K562 (cell line): ENCODE results near the gene PSAP. TPM values are rescaled to one million over a fixed set of nuclear protein-coding genes. Genes with fewer than 3 reads are reported as not detected.
A peak's percentile ranks its signal among the peaks of the same experiment; 100 is the strongest.

Experiments used
- ATAC-seq: fragments of 200-7000 bp; cut with Tn5 transposase; 3 replicates; pipeline ENCODE4 v1.9.1; 2020; ENCODE audit warnings: moderate library complexity
- BruUV-seq: library from RNA; stranded (reverse); fragments of 400-500 nt; replicated peaks from 2 replicates; lab custom pipeline; 2021; lab: Mats Ljungman, UMichigan
- CTCF ChIA-PET: fragments of 300-600 bp; formaldehyde crosslinking; extraction: SDS; loops from one replicate; lab custom pipeline; 2021; ENCODE audit warnings: low intra/inter-chr PET ratio; lab: Yijun Ruan, JAX
- POLR2A ChIA-PET: fragments of 300-600, 350-650 bp; sonication (Branson Sonifier 250); formaldehyde crosslinking; extraction: SDS; loops from one replicate; lab custom pipeline; 2021; ENCODE audit warnings: antibody characterized with exemption, inconsistent platforms; lab: Yijun Ruan, JAX
- DNase-seq, 4 experiments: peaks; one replicate each; pipeline versions ENCODE4 v3.0.0 to v3.0.0-alpha.2; 2011 to 2018; ENCODE audit warnings: low spot score in 3 of 4, mixed read lengths in 3 of 4; ENCODE audit errors: extremely low read depth in 1 of 4
- FAIRE-seq: peaks from 2 replicates; lab custom pipeline; 2011; peaks lifted over from hg19 to GRCh38; lab: Jason Lieb, UNC
- H2AFZ ChIP-seq: 2 replicates; pipeline ENCODE4 v1.6.0; 2011; ENCODE audit warnings: low read depth, low read length, control low read depth, inconsistent platforms
- H3K27ac ChIP-seq: fragments of 200-600 bp; 3 replicates; pipeline ENCODE4 v1.8.0; 2011; ENCODE audit warnings: low read depth, mild to moderate bottlenecking, control low read depth, inconsistent platforms, low read length, moderate library complexity, mixed read lengths; ENCODE audit errors: extremely low read depth
- H3K27me3 ChIP-seq, 2 experiments: fragments of 300-600 bp in 1 of 2; 2 replicates in 1 of 2; 3 replicates in 1 of 2; pipeline versions ENCODE4 v1.6.0 to v1.8.0; 2011; ENCODE audit warnings: inconsistent platforms in 2 of 2, low read length in 2 of 2, mild to moderate bottlenecking in 1 of 2, mixed read lengths in 1 of 2, moderate library complexity in 1 of 2; ENCODE audit not compliant: control insufficient read depth in 2 of 2, insufficient read depth in 2 of 2
- H3K36me3 ChIP-seq: fragments of 300-600 bp; 3 replicates; pipeline ENCODE4 v1.8.0; 2011; ENCODE audit warnings: mild to moderate bottlenecking, low read length, inconsistent platforms; ENCODE audit not compliant: control insufficient read depth, insufficient read depth
- H3K4me1 ChIP-seq, 2 experiments: fragments of 200-600 bp in 1 of 2; replicated peaks in 1 of 2; 2 replicates in 1 of 2; 3 replicates in 1 of 2; pipeline versions ENCODE4 v1.5.1 to v1.8.0; 2011; ENCODE audit warnings: inconsistent platforms in 2 of 2, low read length in 2 of 2, mild to moderate bottlenecking in 1 of 2, mixed read lengths in 1 of 2, moderate library complexity in 1 of 2; ENCODE audit not compliant: control insufficient read depth in 2 of 2, insufficient read depth in 2 of 2
- H3K4me2 ChIP-seq: 2 replicates; pipeline ENCODE4 v1.6.1; 2011; ENCODE audit warnings: low read length, control low read depth, inconsistent platforms, mixed read lengths; ENCODE audit not compliant: insufficient read depth
- H3K4me3 ChIP-seq: fragments of 200-600 bp; sonication (generic), shearing (Covaris generic); 2 replicates; pipeline ENCODE4 v1.5.1; 2016; ENCODE audit warnings: control low read depth, inconsistent platforms
- H3K79me2 ChIP-seq: fragments of 200-600 bp; 3 replicates; pipeline ENCODE4 v1.8.0; 2011; ENCODE audit warnings: low read length, inconsistent platforms; ENCODE audit not compliant: control insufficient read depth, insufficient read depth
- H3K9ac ChIP-seq, 2 experiments: 2 replicates each; pipeline versions ENCODE4 v1.6.0 to v1.6.1; 2011; ENCODE audit warnings: low read depth in 2 of 2, low read length in 2 of 2, control low read depth in 1 of 2, inconsistent platforms in 1 of 2, mild to moderate bottlenecking in 1 of 2, mixed read lengths in 1 of 2; ENCODE audit not compliant: insufficient read depth in 1 of 2
- H3K9me1 ChIP-seq: one replicate; pipeline ENCODE4 v1.6.0; 2011; ENCODE audit warnings: inconsistent platforms, mild to moderate bottlenecking, low read length, moderate library complexity; ENCODE audit not compliant: control insufficient read depth, insufficient read depth
- H3K9me3 ChIP-seq: replicated peaks from 2 replicates; pipeline ENCODE4 v1.5.1; 2011; ENCODE audit warnings: low read depth, low read length, inconsistent platforms; ENCODE audit not compliant: control insufficient read depth, insufficient read depth
- H4K20me1 ChIP-seq: replicated peaks from 2 replicates; pipeline ENCODE4 v1.6.1; 2011; ENCODE audit warnings: low read length, inconsistent platforms, mixed read lengths; ENCODE audit not compliant: control insufficient read depth, insufficient read depth
- HMGN3 ChIP-seq: IDR thresholded peaks from 2 replicates; pipeline ENCODE4 v1.6.1; 2011; ENCODE audit warnings: borderline replicate concordance, low read depth, mild to moderate bottlenecking, mixed read lengths, low read length; ENCODE audit not compliant: insufficient read length; ENCODE audit errors: extremely low read depth
- POLR2G ChIP-seq: fragments of 200-400 bp; formaldehyde crosslinking; IDR thresholded peaks from 2 replicates; pipeline ENCODE4 v1.6.1; 2017; ENCODE audit warnings: low read depth, mild to moderate bottlenecking, antibody characterized with exemption, low read length, moderate library complexity
- WGBS: fragments of 100-300 bp; shearing (Covaris generic); methylation state at CpG from one replicate; pipeline ENCODE4 v1.1.6; 2016; ENCODE audit warnings: low coverage, mixed read lengths; ENCODE audit not compliant: insufficient coverage; ENCODE audit errors: missing lambda C conversion rate; 5-methylcytosine and 5-hydroxymethylcytosine counted together
- in situ Hi-C: fragments of 300-500 bp; cut with MboI; formaldehyde crosslinking; loops from 4 replicates; pipeline ENCODE4 v1.15.0; 2018; ENCODE audit warnings: inconsistent platforms, mixed read lengths
- intact Hi-C: fragments of 100-400 bp; cut with micrococcal nuclease; formaldehyde crosslinking; loops from 2 replicates; pipeline ENCODE4 v1.14.2; 2022
- polyA plus RNA-seq, 8 experiments: library from polyadenylated mRNA; depleted of rRNA in 4 of 8; stranded (reverse) in 5 of 8; unstranded in 3 of 8; fragments of >200 nt; fragmentation: Nextera tagmentation in 2 of 8; fragmentation: Illumina TruSeq in 1 of 8; extraction: Ambion mirVana in 2 of 8; extraction: Trizol in 1 of 8; gene quantifications; 2 replicates each; pipeline versions ENCODE4 v1.2.1 to v1.2.3, GENCODE V29; 2011 to 2014; ENCODE audit warnings: inconsistent platforms in 1 of 8, missing spikeins in 1 of 8
- total RNA-seq, 7 experiments: library from RNA; depleted of rRNA in 6 of 7; stranded (reverse); fragments of >200 nt in 6 of 7; fragmentation: Illumina TruSeq in 2 of 7; extraction: Trizol in 2 of 7; gene quantifications; 2 replicates each; pipeline versions ENCODE4 v1.2.1 to v1.2.3, GENCODE V29; 2011 to 2021; ENCODE audit warnings: low replicate concordance in 1 of 7
- TF ChIP-seq, protein P1 (sequence below): fragments of 450-650 bp; formaldehyde crosslinking; IDR thresholded peaks from 2 replicates; pipeline ENCODE4 v1.4.0; 2020; ENCODE audit warnings: mild to moderate bottlenecking, moderate library complexity
- TF ChIP-seq, protein P2 (sequence below): fragments of 450-650 bp; IDR thresholded peaks from 2 replicates; pipeline ENCODE4 v1.6.1; 2016; ENCODE audit warnings: borderline replicate concordance

The PSAP gene
- total and polyA plus RNA-seq, 9 of the 15 experiments (the other 6 are each of a cell fraction or from before 2014, with no cell fraction given), result 245 to 700 (median 429) TPM

DNA sequence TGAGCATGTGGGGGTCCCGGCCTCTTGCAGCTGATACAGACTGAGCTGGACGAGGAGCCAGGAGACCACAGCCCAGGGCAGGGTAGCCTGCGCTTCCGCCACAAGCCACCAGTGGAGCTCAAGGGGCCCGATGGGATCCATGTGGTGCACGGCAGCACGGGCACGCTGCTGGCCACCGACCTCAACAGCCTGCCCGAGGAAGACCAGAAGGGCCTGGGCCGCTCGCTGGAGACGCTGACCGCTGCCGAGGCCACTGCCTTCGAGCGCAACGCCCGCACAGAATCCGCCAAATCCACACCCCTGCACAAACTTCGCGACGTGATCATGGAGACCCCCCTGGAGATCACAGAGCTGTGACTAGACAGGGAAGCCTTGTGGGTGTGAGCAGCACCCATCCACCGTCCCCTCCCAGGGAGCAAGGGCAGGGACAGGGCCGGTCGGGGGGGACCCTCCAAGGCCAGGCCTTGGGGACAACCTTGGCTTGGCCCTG lies 36.1 kb downstream of the PSAP start (continued):
- TF ChIP-seq, protein P1, sequence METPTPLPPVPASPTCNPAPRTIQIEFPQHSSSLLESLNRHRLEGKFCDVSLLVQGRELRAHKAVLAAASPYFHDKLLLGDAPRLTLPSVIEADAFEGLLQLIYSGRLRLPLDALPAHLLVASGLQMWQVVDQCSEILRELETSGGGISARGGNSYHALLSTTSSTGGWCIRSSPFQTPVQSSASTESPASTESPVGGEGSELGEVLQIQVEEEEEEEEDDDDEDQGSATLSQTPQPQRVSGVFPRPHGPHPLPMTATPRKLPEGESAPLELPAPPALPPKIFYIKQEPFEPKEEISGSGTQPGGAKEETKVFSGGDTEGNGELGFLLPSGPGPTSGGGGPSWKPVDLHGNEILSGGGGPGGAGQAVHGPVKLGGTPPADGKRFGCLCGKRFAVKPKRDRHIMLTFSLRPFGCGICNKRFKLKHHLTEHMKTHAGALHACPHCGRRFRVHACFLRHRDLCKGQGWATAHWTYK (CRISPR knock-in tag), result no peak
- TF ChIP-seq HMGN3, result peak; percentile 15
- TF ChIP-seq, all 486 proteins: peak for 8

DNA sequence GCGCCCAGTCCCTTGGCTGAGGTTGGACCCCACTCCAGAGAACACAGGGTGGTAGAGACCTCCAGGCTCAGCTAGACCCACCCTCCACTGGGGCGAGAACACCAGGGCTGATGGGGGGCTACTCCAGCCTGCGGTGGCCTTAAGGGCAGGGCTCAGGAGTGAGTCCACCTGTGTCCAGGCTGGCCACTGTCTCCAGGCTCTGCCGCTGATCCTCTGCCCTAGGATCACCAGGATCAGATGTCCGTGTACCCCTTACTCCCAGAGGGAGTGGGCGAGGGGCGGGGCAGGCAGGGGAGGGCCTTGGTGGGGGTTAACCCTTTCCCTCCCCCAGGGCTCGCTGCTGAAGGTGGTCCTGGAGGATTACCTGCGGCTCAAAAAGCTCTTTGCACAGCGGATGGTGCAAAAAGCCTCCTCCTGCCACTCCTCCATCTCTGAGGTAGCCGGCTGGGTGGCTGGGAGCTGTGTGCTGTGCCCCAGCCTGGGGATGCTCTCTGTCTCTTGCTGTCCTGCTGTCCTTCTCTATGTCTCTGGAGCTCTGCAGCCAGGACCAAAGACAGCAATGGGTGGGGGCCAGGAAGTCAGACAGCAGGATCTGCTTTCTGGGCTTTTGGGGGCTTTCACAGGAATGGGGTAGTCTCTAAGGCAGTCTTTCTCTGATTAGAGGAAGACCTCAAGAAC lies 38.0 kb downstream of the PSAP start:
- Histone ChIP-seq H3K4me2 (no peak overlapping the region), H3K9me1 (no peaks in the 10 kb centered on the region), H2AFZ (no peak overlapping the region), H3K27ac (no peak overlapping the region), H3K9ac (peak overlapping the region in 1 of 2 experiments; percentile 66; a peak in 1 of 4 replicates), H3K4me1 (peaks cover 0 to 43% of the 10 kb centered on the region in 2 experiments; a peak in 3 of 5 replicates), H3K36me3 (peaks cover 38% of the 10 kb centered on the region), H3K4me3 (no peak overlapping the region), H4K20me1 (peaks cover 6% of the 10 kb centered on the region; the same call in 1 of the 2 replicates), H3K27me3 (no peaks in the 10 kb centered on the region), H3K9me3 (no peaks in the 10 kb centered on the region), H3K79me2 (no peaks in the 10 kb centered on the region)
- DNase-seq (no peak), FAIRE-seq (no peak), ATAC-seq (no peak)
- ChIA-PET POLR2A (interaction anchor here (0.6 to 5.0 kb wide), 10 partner anchors 13 to 96 kb away, joined by 3 to 31 read pairs (median 4); no protein-coding TSS in a partner anchor), CTCF (interaction anchor here (1.0 kb wide), 1 partner anchor 109 kb away, joined by 4 read pairs; no protein-coding TSS in a partner anchor)
- TF ChIP-seq, protein P2, sequence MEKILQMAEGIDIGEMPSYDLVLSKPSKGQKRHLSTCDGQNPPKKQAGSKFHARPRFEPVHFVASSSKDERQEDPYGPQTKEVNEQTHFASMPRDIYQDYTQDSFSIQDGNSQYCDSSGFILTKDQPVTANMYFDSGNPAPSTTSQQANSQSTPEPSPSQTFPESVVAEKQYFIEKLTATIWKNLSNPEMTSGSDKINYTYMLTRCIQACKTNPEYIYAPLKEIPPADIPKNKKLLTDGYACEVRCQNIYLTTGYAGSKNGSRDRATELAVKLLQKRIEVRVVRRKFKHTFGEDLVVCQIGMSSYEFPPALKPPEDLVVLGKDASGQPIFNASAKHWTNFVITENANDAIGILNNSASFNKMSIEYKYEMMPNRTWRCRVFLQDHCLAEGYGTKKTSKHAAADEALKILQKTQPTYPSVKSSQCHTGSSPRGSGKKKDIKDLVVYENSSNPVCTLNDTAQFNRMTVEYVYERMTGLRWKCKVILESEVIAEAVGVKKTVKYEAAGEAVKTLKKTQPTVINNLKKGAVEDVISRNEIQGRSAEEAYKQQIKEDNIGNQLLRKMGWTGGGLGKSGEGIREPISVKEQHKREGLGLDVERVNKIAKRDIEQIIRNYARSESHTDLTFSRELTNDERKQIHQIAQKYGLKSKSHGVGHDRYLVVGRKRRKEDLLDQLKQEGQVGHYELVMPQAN, result no peak
- peak; percentile 26; the same call in 1 of the 2 replicates for TF ChIP-seq POLR2G
- WGBS, result 67% methylated on average over 8 of the region's 11 CpGs
- no TSS peak for BruUV-seq
- intact Hi-C loops, result loop anchor here (2.0 to 5.0 kb wide), 6 partner anchors 32 to 501 kb away; partner anchors contain the start of gene CDH23
- in situ Hi-C loops, result loop anchor here (5.0 to 10.0 kb wide), 3 partner anchors 101 to 501 kb away; no protein-coding TSS in a partner anchor
